NCI-H1105 (cell line): Measurements from ENCODE around the gene REG4.
"Not testable (repeated sequence)": the region's sequence is repeated elsewhere in the genome, so short reads cannot be mapped to it uniquely, and the experiment has no call there.

Experiments used
- DNase-seq: peaks from one replicate; lab custom pipeline; 2025; lab: John Stamatoyannopoulos, UW

REG4 gene

DNA sequence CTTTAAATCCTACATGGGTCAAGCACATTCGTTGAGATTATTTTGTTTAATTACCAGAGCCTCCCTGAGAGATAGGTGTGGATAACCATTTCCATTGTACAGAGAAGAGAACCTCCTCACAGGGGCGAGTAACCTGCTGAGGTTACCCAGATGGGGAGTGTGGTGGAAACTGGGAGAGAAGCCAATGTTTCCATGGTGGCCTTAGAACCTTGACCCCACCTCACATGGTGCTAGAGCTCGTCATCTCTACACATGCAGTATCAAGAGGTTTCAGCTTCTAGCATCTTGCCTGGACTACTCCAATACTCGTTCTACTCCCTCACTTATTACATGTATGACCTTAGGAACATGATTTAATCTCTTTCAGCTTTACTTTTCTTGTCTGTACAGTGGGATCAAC, 4.8 kb downstream of the REG4 start:
- no peak for DNase-seq

DNA sequence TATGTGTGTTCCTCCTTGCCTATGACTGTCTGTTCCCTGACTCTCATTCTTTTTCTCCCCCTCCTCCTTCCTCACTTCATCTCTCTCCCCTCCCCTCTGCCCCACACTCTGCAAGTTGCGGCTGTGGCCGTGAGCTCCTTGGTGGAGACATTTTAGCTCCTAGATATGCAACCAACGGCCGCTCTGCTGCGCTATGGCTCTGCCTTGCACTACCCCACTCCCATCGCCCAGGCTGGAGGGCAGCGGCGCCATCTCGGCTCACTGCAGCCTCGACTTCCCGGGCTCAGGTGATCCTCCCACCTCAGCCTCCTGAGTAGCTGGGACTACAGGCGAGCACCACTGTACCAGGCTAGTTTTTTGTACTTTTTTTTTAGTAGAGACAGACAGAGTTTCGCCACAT, 5.5 kb downstream of the REG4 start:
- no peak for DNase-seq

DNA sequence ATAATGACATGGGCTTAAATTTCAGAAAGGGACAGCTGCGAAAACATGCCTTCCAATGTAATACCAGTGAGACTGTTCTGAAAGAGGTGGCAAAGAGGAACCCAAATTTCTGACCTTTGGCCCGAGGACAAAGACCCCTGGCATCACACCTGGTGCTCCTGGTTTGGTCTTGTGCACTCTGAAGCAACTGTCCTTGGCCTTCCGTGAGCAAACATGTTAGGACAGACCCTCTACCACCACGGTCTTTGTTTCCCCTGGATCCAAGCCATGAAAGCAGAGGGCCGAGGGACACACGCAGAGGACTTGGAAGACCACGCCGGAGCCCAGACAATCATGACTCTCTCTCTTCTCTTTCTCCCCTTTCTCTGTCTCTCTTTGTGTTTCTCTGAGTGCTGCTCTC, 6.0 kb downstream of the REG4 start:
- DNase-seq: no peak

DNA sequence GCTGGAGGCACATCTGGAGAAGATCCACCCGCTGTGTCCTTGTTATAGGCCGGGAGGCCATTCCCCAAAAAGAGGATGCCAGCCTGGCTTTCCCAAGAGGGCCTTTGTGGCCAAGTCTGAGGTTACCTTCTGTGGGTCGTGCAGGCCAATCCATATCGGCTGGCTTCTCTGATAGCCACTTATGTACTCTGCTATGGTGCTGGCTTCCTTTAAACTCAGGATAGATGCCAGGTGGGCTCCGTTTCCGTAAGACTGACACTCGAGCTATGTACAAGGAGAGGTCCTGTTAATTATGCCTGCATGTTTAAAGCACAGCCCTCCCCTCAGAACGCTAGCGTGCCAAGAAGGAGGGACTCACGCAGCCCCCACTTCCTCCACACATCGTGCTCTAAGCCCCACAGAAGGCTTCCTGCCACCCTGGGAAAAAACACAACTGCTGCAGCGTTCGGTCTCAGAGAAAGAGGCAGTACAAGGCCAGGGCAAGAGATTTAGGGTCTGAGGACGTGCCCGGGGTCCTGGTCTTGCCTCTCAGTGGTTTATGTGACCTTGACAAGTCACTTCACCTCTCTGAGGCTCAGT, 11.6 kb downstream of the REG4 start:
- no peak for DNase-seq

DNA sequence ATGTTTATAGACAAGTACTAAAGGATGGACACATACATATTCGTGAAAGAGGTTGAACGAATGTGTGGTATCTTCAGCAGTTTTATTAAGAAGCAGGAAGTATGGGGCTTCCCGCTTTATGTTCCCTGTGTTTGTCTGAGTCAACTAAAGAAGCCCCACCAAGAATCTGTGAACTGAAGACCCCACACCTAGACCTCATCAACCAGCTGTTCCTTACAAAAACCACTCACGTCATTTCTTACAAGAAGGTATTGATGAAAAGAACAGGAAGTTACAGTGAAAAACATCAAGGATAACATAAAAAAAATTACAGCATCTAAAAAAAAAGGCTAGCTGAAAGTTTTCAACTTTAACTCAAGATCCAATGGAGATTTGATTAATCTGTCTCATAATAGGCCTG, 12.3 kb downstream of the REG4 start:
- DNase-seq: no peak

DNA sequence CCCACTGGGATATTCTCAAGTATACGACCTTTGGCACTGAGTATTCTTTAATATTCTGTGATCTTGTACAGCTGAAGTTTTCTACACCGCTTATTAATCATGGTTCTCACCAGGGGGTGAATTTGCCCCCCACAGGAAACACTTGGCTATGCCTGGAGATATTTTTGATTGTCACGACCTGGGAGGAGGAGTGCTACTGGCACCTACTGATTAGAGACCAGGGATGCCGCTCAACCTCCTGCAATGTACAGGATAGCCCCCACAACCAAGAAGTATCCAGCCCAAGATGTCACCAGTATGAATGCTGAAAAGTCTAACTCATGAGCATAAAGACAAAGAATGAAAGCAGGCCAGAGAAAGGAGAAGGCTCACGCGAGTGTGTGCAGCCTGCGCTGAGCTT, 13.7 kb downstream of the REG4 start:
- DNase-seq: no peak

DNA sequence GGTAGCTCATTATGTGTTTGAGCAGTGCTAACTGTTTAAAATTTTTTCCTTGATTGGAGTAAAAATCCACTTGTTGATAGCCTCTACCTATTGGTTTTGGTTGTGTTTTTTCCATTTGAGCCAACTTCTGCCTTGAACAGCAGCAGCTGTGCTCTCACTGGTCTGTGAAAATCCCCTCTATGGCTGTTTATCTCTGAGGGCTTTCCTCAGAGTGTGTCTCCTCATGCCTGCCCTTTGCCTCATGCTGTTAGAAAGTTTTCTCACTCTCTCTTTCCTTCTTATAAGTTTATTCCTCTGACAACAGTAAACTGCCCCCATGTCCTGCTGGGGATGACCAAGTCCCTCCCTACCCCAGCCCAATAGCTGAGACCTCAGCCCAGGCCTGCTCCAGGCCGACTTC, 14.1 kb downstream of the REG4 start:
- no peak for DNase-seq

DNA sequence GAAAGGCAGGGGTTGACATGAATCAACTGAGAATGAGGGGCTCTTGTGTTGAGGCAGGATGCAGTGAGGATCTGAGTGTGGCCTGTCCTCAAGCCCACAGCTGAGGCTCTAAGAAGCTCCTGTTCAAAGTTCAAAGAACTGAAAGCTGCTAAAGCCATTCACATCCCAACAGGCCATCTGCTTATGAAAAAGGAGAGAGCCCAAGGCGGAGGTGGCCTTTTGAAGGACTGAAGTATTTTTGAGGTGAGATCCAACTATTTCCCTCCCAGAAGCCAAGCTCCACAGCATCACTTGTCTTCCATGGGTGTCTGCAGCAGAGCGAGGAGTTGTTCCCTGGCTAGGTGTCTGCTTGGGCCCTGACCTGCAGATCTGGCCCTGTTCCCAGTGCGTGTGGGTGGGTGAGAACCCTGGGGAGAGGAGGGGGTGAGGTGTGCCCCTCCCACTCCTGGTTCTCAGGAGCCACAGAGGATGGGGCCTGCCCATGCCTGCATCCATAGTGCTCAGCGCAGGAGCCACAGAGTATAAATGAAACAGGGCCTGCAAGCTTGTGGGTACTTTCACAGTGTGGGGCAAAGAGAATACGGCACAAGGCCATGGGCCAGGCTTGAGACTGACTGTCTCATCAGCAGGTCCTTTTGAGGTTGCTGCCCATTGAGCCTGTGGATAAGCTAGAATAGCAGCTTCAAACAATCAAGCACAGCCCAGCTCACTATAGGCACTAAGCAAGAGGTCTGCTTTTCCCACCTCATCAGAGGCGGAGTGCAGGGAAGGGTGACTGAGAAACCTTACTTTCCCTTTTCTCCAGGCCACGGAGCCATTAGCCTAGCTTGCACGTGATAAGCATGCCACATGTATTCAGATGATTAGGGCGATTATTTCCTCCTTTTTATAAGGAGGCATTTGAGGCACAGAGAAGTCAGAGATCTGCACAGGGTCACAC, 15.7 kb downstream of the REG4 start:
- peak; percentile 21 for DNase-seq

DNA sequence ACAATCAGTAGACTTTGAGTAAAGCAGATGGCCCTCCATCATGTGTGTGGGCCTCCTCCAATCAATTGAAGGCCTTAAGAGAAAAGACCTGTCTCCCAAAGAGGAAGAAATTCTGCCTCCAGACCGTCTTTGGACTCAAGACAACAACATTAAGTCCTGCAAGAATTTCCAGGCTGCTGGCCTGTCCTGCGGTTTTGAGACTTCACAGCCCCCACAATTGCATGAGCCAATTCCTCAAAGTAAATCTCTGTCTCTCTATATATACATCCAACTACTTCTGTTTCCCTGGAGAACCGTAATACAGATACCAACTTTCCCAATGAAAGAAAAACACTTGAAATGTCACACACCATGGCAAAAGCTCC, 16.4 kb downstream of the REG4 start:
- DNase-seq: no peak

DNA sequence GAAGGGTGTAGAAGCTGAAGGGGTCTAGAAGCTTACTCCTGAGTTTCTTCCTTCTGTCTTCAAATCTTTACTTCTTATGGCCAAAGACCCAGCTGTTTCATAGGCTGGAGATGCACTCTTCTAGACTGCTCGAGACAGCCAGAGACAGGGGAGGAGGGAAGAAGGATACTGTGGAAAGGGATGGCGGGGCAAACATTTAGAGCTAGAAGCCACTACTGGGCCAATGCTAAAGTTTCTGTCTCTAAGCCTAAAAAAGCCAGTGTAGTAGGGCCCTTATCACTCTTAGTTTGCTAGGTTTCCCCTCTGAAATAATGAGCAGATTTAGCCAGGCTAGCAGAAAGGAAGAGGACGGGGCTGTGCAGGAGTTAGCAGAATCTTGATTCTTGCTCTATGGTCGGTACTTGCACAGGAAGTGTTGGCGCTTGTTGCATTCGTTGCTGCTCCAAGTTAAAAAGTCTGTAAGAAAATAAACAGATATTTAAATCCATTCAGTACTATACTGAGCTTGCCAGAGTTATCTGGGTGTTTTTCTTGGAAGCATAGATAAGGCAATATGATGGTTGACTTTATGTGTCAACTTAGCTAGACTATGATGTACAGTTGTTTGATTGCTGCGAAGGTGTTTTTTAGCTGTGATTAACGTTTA, 16.9 kb downstream of the REG4 start:
- no peak for DNase-seq

DNA sequence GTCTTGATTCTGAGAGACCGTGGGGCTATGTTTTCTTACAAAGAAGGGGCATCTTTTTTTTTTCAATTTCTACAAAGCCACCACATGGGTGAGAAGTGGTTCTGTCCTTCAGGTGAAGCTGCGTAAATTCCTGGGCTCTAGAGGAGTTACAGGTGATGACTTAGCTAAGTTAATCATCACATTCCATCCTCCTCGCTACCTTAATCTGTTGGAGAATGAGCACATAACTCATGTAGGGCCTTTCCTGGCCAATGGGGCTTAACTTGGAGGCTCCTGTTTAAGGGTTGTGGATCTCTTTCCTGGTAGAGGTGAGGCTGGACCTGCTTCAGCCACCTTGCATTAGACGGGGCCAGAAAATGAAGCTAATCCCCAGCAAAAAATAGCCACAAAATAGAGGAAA, 19.9 kb downstream of the REG4 start:
- DNase-seq: no peak

DNA sequence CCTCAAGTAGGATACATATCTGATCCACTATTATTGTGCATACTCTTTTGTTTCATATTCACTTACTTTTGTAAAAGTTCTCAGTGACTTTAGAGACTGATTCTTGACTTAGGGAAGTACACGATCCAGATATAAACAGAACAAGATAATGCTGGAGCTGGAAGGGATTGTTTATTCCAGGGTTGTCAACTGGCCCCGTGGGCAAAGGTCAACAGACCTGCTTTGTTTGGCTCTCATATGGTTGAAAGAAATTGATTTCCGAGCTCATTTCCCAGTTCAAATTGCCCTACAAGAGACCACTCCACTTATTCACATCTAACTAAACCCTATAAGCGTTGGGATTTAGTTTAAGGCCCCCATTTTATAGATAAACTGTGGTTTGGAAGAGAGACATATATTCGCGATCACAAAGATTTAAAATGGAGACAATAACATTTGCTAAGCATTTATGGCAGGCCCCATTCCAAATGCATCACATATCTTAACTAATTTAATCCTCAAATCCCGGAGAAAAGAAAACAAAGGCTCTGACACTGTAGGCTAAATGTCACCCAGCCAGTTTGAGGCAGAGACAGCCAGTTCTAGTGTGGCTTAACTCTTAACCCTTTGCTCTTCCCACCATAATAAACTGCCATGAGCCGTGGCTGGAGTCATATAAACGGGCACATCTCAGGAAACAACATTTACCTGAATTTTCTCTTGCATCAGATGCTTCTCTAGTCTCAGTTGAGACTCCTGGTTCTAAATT, 20.6 kb downstream of the REG4 start:
- DNase-seq: no peak

DNA sequence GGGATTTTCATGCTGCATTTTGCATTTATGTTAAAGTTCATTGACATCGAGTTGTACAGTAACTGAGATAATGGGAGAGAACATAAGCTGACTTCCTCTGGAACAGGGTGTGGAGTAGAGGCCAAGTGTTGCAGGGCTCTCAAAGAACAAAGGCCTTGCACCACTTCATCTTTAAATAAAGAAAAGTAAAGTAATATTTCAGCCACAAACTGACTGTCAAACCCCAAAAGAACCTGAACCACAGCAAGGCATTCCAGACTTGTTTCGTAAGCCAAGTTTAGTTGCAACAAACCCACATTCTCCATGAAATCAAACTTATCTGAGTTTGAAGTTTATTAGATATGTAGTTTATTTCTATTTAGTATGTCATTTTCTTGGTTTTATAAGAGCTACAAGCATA, 23.5 kb downstream of the REG4 start:
- no peak for DNase-seq

DNA sequence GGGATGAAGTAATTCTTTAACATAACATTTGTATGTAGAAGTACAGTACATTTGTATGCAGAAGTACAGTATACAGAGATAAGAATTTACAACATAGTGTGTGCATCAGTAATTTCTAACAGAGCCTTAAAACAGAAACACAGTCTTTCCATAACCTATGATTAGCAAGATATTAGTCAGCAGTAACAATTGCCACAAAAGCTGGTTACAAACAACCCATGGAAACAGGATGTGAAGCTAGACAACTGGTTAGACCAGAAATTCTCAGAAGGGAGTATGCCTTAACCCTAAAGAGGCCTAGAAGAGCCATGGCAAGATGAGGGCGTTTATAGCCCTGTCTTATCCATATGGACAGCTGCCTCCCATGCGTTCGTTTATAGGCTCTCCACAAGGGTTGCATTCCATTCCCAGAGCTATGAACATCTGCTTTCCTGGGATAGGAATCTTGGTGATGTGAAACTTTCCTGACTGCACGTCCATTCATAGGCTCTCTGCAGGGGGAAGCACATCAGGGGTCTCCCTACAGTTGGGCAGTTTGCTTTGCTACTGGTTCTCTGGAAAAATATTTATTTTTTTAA, 24.7 kb downstream of the REG4 start:
- not testable (repeated sequence) for DNase-seq

DNA sequence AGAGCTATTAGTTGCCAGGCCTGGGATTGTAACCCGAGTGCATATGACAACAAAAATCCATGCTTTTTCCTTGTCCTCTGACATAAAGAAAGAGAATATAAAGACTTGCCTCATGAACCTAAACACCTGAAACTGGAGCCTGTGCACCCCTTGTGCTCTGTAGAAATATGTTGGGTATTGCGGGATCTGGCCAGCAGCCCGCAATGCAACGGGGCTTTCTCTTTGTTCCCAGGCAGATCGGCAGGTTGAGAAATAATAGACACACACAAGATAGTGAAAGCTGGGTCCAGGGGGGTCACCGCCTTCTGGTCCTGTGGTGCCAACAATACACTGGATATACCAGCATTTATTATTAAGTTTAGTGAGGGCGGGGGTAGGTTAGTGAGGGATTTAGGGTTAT, 25.2 kb downstream of the REG4 start:
- DNase-seq: not testable (repeated sequence)

DNA sequence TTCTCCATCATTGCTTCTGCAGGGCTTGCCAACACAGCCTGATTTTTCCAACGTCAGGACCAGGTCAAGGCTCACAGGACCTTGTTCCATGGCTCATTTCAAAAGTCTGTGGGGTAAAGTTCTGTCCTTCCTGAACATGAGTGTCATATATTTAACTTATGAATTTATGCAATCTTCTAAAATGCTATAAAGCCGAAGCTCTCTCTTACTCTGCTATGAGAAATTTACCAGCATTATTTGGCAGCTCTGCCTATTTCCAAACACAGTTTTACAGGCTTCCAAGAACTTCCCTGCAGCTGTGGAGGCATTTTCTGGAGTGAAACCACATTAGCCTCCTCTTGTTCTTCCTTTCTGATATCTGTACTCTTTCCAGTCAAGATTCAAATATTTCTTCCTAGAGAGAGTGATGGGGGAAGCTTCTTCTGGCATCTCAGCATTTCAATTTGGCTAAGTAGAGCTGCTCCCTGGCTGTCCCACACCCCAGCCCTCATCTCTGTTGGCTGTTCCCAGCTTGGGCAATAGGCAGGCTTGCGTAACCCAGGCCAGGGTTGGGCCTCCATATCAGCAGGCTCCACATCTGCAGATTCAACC, 27.0 kb downstream of the REG4 start:
- no peak for DNase-seq

DNA sequence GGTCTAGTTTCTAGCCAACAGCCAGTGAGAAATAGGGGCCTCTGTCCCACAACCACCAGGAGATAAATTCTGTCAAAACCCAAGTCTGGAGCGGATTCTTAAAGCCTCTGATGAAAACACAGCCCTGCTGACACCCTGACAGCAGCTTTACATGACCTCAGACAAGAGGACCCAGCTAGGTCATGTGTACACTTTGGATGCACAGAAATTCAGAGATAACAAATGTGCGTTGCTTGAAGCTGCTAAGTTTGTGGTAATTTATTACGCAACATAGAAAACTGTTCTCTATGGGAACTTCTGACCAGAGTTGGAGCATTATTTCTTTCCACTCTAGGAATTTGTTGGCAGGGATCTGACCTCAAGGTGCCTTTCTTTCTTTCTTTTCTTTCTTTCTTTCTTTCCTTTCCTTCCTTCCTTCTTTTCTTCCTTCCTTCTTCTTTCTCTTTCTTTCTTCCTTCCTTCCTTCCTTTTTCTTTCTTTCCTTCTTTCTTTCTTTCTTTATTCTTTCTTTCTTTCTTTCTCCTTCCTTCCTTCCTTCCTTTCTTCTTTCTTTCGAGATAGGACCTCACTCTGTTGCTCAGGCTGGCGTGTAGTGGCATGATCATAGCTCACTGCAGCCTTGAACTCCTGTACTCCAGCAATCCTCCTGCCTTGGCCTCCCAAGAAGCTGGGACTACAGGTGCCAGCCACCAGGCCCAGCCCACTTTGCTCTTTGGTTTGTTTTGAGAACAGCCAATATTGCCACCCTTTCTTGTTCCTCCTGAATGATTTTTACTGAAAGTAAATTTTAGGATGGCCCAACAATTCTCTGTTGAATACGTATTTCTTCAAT, 27.7 kb downstream of the REG4 start:
- DNase-seq: no peak

DNA sequence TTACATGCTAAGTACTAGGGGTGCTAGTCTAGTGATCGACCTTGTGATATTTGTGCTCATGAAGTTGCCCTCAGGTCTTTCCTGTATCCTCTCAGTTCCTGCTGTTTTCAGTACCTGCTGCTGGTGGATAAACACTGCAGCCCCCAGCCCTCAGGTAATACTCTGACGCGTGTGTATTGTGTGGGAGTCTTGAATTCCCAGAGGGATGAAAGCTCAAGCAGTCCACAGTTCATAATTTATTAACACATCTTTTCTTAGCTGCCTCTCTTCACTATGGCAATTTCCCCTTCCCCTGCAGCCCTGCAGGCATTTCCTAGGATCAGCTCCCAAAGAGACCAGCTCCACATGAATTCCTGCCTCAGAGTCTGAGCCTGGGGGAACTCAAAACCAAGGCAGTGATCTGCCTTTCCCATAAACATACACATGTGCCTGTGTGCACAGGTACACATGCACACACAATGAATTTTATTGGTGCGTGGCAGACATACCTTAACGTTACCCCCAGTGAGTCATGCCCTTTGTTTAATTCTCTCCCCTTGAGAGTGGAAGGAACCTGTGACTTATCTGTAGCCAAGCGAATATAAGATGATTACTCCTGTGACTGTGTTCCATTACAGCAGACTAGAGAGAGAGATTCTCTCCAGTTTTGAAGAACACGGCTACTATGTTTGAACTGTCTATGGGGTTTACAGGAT, 28.5 kb downstream of the REG4 start:
- DNase-seq: no peak

DNA sequence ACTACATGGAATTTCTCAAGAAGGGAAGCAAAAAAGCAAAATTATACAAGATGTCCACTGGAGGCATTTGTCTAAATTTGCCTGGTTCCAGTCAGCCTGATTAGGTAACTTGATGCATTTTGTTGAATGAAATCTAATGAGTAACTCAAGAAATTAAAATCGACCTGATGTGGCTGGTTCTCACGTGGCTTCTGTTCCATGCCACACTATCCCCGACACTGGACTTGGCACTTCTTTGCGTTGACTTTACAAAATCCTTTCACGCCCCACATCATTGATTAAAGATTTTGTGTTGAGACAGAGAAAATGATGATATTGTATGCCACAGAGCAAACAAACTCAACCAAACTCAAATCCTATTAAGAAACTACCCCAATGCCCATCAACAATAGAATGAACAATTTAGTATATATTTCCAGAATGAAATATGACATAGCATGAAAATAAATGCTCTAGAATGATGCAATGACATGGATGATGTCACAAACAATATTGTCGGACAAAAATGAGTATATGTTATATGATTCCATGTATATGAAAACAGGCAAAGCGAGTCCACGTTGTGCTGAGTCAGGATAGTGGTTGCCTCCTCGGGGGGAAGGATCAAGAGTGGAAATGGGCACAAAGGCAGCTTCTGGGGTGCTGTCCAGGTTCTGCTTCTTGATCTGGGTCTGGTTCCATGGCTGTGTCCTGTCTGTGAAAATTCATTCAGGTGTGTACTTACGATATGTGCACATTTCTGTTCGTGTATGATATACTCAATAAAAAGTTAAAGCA, 29.6 kb downstream of the REG4 start:
- no peak for DNase-seq
